Measurements from ENCODE around the gene PAQR4.

GRCh38 chr16:2956579-2956956 lies 12.6 kb upstream of the PAQR4 start:
- TF ChIP-seq CTCF (IDR thresholded peaks at IDR 0.05 in 4 of 5, conservative IDR thresholded peaks at IDR 0.05 in 1 of 5) (no peak), POLR2A (IDR thresholded peaks at IDR 0.05) (no peak)

All from gastrocnemius medialis (tissue), 4 donors.